SU-DHL-6 (cell line): ENCODE results near the gene EEF2K.
"Not testable (repeated sequence)": the region's sequence is repeated elsewhere in the genome, so short reads cannot be mapped to it uniquely, and the experiment has no call there.

Source experiments
- H2AFZ ChIP-seq: fragments of 200-600 bp; sonication (generic); 2 replicates; pipeline ENCODE4 v1.6.1; 2014; ENCODE audit warnings: low read depth, mild to moderate bottlenecking, moderate library complexity, mixed read lengths, antibody characterized with exemption, low read length; ENCODE audit not compliant: severe bottlenecking
- H3F3A ChIP-seq: fragments of 200-600 bp; shearing (Covaris generic); 2 replicates; pipeline ENCODE4 v1.6.0; 2016; ENCODE audit warnings: antibody characterized with exemption, mild to moderate bottlenecking; ENCODE audit not compliant: insufficient read depth
- H3K27ac ChIP-seq: fragments of 200-600 bp; sonication (generic); 2 replicates; pipeline ENCODE4 v1.5.1; 2016; ENCODE audit warnings: low read depth, mild to moderate bottlenecking, low read length, moderate library complexity, mixed read lengths
- H3K27me3 ChIP-seq: fragments of 200-600 bp; sonication (generic), shearing (Covaris generic); 2 replicates; pipeline ENCODE4 v1.6.0; 2014; ENCODE audit warnings: mild to moderate bottlenecking, low read length
- H3K36me3 ChIP-seq: fragments of 200-600 bp; sonication (generic); 2 replicates; pipeline ENCODE4 v1.6.1; 2014; ENCODE audit warnings: mild to moderate bottlenecking, low read length, mixed read lengths
- H3K4me2 ChIP-seq: fragments of 300-600, 200-600 bp; shearing (Covaris generic), sonication (generic); 2 replicates; pipeline ENCODE4 v1.6.0; 2014; ENCODE audit warnings: low read length, low read depth, mild to moderate bottlenecking; ENCODE audit not compliant: poor library complexity, severe bottlenecking
- H3K4me3 ChIP-seq: fragments of 200-600 bp; sonication (generic); 2 replicates; pipeline ENCODE4 v1.5.1; 2014; ENCODE audit warnings: antibody characterized with exemption, low read length, mild to moderate bottlenecking, mixed read lengths; ENCODE audit not compliant: insufficient read depth, poor library complexity, severe bottlenecking
- H3K79me2 ChIP-seq: fragments of 200-600 bp; sonication (generic); 2 replicates; pipeline ENCODE4 v1.6.1; 2014; ENCODE audit warnings: mild to moderate bottlenecking, low read length, moderate library complexity; ENCODE audit not compliant: insufficient read depth
- H3K9ac ChIP-seq: fragments of 200-600 bp; sonication (generic); 2 replicates; pipeline ENCODE4 v1.7.0; 2014; ENCODE audit warnings: mild to moderate bottlenecking, low read length
- H3K9me2 ChIP-seq: fragments of 200-600 bp; sonication (generic); replicated peaks from 2 replicates; pipeline ENCODE4 v1.6.1; 2014; ENCODE audit warnings: low read length; ENCODE audit not compliant: insufficient read depth
- H3K9me3 ChIP-seq: fragments of 200-600 bp; sonication (generic); 2 replicates; pipeline ENCODE4 v1.6.1; 2014; ENCODE audit warnings: low read length, mixed read lengths; ENCODE audit not compliant: insufficient read depth
- H4K20me1 ChIP-seq: fragments of 200-600 bp; sonication (generic); 2 replicates; pipeline ENCODE4 v1.6.1; 2014; ENCODE audit warnings: low read depth, mild to moderate bottlenecking, antibody characterized with exemption, low read length, moderate library complexity, mixed read lengths
- EZH2phosphoT487 ChIP-seq: fragments of 200-600 bp; sonication (generic), shearing (Covaris generic); conservative IDR thresholded peaks from 2 replicates; pipeline ENCODE4 v1.6.1; 2018; ENCODE audit warnings: mild to moderate bottlenecking, antibody characterized with exemption, low read length, moderate library complexity, mixed read lengths
- TF ChIP-seq, protein P1 (sequence below): fragments of 200-600 bp; sonication (generic); IDR thresholded peaks from one replicate; pipeline ENCODE4 v1.5.1; 2017; ENCODE audit warnings: antibody characterized with exemption, mild to moderate bottlenecking, low read length, moderate library complexity; ENCODE audit not compliant: insufficient read depth, poor library complexity, severe bottlenecking

EEF2K gene

GRCh38 chr16:22297871-22298733 is 92.0 kb downstream of the EEF2K start:
- Histone ChIP-seq H4K20me1 (peaks cover 9% of the 10 kb centered on the region; the same call in 1 of the 2 replicates), H3K27me3 (no peaks in the 10 kb centered on the region)

DNA sequence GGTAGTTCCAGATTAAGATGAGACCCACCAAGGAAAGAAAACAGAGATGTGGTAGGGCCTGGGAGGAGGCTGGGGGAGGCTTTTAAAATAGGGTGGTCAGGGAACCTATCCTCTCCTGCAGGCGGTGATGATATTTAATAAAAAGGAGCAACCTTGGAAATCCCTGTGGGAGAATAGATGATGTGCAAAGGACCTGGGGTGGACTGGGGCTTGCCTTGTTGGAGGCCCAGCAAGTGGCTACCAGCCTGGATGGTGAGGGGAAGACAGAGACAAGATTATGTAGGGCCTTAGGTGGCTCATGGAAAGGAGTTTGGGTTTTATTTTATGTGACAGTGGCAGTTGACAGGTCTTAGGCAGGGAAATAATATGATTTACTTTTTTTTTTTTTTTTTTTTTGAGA is 93.0 kb downstream of the EEF2K start:
- H3K9me2 ChIP-seq = no peaks in the 10 kb centered on the region
- no peaks in the 10 kb centered on the region for H3K36me3 ChIP-seq
- peaks cover 9% of the 10 kb centered on the region; the same call in 1 of the 2 replicates for H4K20me1 ChIP-seq
- no peaks in the 10 kb centered on the region for H3K27me3 ChIP-seq
- peaks cover 63% of the 10 kb centered on the region for H3K79me2 ChIP-seq
- peaks cover 14% of the 10 kb centered on the region; the same call in 1 of the 2 replicates for H3F3A ChIP-seq
- H3K4me2 ChIP-seq = peak overlapping the region; percentile 86
- H3K9ac ChIP-seq = peak overlapping the region; percentile 97
- no peak overlapping the region for H3K4me3 ChIP-seq
- no peaks in the 10 kb centered on the region for H3K9me3 ChIP-seq
- H3K27ac ChIP-seq = peak overlapping the region; percentile 78; the same call in 1 of the 2 replicates
- TF ChIP-seq, protein P1, sequence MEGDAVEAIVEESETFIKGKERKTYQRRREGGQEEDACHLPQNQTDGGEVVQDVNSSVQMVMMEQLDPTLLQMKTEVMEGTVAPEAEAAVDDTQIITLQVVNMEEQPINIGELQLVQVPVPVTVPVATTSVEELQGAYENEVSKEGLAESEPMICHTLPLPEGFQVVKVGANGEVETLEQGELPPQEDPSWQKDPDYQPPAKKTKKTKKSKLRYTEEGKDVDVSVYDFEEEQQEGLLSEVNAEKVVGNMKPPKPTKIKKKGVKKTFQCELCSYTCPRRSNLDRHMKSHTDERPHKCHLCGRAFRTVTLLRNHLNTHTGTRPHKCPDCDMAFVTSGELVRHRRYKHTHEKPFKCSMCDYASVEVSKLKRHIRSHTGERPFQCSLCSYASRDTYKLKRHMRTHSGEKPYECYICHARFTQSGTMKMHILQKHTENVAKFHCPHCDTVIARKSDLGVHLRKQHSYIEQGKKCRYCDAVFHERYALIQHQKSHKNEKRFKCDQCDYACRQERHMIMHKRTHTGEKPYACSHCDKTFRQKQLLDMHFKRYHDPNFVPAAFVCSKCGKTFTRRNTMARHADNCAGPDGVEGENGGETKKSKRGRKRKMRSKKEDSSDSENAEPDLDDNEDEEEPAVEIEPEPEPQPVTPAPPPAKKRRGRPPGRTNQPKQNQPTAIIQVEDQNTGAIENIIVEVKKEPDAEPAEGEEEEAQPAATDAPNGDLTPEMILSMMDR = no peak
- no peak for TF ChIP-seq EZH2phosphoT487
- H2AFZ ChIP-seq = no peak overlapping the region

More at GRCh38 chr16:22297871-22298733, 92.0 kb downstream of the EEF2K start:
- H3K27ac ChIP-seq = peak overlapping the region; percentile 78
- H3K79me2 ChIP-seq = peaks cover 57% of the 10 kb centered on the region
- H3K36me3 ChIP-seq = no peaks in the 10 kb centered on the region
- peaks cover 14% of the 10 kb centered on the region; the same call in 1 of the 2 replicates for H3F3A ChIP-seq
- H2AFZ ChIP-seq = peak overlapping the region; percentile 77
- no peak for TF ChIP-seq EZH2phosphoT487
- TF ChIP-seq, protein P1 = no peak
- peak overlapping the region; percentile 86 for H3K4me2 ChIP-seq
- peak overlapping the region; percentile 97 for H3K9ac ChIP-seq
- peak overlapping the region; percentile 92 for H3K4me3 ChIP-seq
- H3K9me3 ChIP-seq = no peaks in the 10 kb centered on the region
- no peaks in the 10 kb centered on the region for H3K9me2 ChIP-seq

DNA sequence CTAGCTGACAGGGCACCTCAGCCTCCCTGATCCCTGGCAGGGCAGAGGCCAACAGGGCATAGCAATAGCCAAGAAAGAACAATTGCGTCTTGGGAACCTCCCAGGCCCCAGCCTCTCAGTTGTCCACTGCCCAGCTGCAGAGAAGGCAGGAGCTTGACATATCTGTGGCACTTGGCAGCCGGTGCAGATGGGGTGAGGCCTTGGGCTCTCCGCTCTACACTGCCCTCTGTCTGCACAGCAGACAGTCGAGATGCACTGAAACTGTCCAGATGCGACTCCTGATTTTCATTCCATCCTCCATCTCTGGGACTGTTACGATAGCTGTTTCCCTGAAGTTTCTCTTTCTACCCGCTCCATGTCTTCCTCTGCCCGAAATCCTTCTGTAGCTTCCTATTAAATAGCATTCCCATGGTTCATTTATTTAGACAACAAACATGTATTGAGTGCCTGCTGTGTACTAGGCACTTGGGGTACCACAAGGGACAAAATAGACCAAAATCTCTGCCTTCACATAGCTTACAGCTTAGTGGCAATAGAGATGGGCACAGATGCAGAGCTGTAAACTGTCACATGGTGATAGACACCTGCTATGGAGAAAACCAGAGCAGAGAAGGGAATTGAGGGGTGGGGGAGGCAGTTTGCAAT is 94.5 kb downstream of the EEF2K start:
- Histone ChIP-seq H3K79me2 (peaks cover 74% of the 10 kb centered on the region), H3K4me3 (no peak overlapping the region), H3K9me3 (no peaks in the 10 kb centered on the region), H3K4me2 (peak overlapping the region; percentile 32), H3K9ac (0 out of 2 replicates have a peak overlapping the region, but pooled peaks have one; percentile 16), H2AFZ (no peak overlapping the region), H4K20me1 (peaks cover 9% of the 10 kb centered on the region; the same call in 1 of the 2 replicates), H3K36me3 (no peaks in the 10 kb centered on the region), H3K27me3 (no peaks in the 10 kb centered on the region), H3F3A (peaks cover 14% of the 10 kb centered on the region; the same call in 1 of the 2 replicates), H3K27ac (no peak overlapping the region), H3K9me2 (no peaks in the 10 kb centered on the region)
- TF ChIP-seq, protein P1 = peak; percentile 38
- no peak for TF ChIP-seq EZH2phosphoT487

DNA sequence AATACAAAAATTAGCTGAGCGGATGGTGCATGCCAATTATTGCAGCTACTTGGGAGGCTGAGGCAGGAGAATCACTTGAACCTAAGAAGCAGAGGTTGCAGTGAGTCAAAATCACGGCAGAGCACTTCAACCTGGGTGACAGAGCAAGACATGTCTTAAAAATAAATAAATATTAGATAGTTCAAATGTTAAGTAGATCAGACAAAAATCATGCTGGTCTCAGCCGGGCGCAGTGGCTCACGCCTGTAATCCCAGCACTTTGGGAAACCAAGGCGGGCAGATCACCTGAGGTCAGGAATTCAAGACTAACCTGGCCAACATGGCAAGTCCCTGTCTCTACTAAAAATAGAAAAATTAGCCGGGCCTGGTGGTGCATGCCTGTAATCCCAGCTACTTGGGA is 95.3 kb downstream of the EEF2K start:
- Histone ChIP-seq H3K79me2 (peaks cover 74% of the 10 kb centered on the region), H3F3A (peaks cover 14% of the 10 kb centered on the region; the same call in 1 of the 2 replicates)
- not testable (repeated sequence) for H4K20me1 ChIP-seq, H2AFZ ChIP-seq, H3K27ac ChIP-seq, H3K9me3 ChIP-seq, H3K27me3 ChIP-seq, H3K9me2 ChIP-seq, H3K4me3 ChIP-seq, H3K36me3 ChIP-seq, H3K4me2 ChIP-seq, H3K9ac ChIP-seq
